Heart left ventricle (tissue), 13 donors: ENCODE measurements around the gene C14orf180.

Experiments used
- CTCF ChIP-seq, 12 donors: fragments of 200-600 bp; sonication (generic) in 4 of 12; IDR thresholded peaks; one replicate each; pipeline versions ENCODE4 v1.5.0 to v1.8.0; 2018 to 2022; ENCODE audit warnings: antibody characterized with exemption in 12 of 12, mild to moderate bottlenecking in 5 of 12
- POLR2A ChIP-seq, 2 donors: fragments of 450-650 bp; IDR thresholded peaks; one replicate each; pipeline ENCODE4 v1.6.1; 2017; ENCODE audit warnings: antibody characterized with exemption in 2 of 2, mild to moderate bottlenecking in 2 of 2, moderate library complexity in 2 of 2
- donor health status: ischemic (EF 13 %, LVEDD 7.1; RV severe dilation, severe dysfunction).
- donor health status: DM: no; HTN: yes; CAD: no.
- donor health status: DM: no; HTN: no; CAD: no.
- donor health status: ischemic (EF 25% LVEDD 6.9; RV normal size, moderate dysfunction).
- donor health status: ischemic (EF 25% LVEDD 5.7; RV mildly dilated, moderate dysfunction).
- donor health status: ischemic (EF 35%, LVEDD 5.7; RV mildly dilated, moderate dysfunction).
- donor health status: nonischemic (EF 11% LVEDD 7.7; RV severe dilation, severe dysfunction).
- donor health status: DM: yes; HTN: yes; CAD: no.
- donor health status: PGD.
- donor health status: ischemic (EF 29% LVEDD 5.4; RV normal size, mild dysfunction).
- donor health status: nonischemic (EF 23%, LVEDD 6.1; RV moderate dilation, normal function).

DNA sequence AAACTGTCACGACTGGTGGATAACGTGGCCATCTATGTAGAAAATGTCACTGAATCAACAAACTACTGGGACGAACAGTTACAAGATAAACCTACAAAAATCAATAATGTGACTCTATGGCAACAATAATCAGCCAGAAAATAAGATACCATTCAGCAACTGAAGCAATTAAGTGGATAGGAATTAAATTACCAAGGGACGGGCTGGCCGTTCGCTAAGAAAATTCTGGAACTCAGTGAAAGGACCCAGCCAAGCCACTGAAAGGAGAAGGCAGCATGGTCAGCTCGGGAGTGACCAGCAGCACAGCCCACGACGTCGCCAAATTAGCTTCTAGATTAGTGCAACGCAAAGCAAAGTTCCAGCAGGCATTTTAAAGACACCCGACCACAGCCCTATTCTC is 58.6 kb downstream of the C14orf180 start:
- TF ChIP-seq POLR2A (IDR thresholded peaks at IDR 0.05) (no peak), CTCF (IDR thresholded peaks at IDR 0.05) (no peak)
